ENCODE measurements around the gene SYNJ2. TPM values are rescaled to one million over a fixed set of nuclear protein-coding genes. Genes with fewer than 3 reads are reported as not detected.

The SYNJ2 gene
- total RNA-seq, 1 donor from 2014 or later, result 18.9 TPM

GRCh38 chr6:158061709-158062461 lies 80.2 kb downstream of the SYNJ2 start:
- H3K36me3 Mint-ChIP-seq (ENCODE audit: insufficient read depth), result peaks cover 4% of the 10 kb centered on the region
- peaks cover 7% of the 10 kb centered on the region for H3K4me1 Mint-ChIP-seq (ENCODE audit: low read depth)
- no peaks in the 10 kb centered on the region for H3K9me3 Mint-ChIP-seq (ENCODE audit: low read depth)
- TF ChIP-seq CTCF (IDR thresholded peaks at IDR 0.05; ENCODE audit: unreplicated experiment), result no peak
- no peak overlapping the region for H3K27ac Mint-ChIP-seq
- DNase-seq (ENCODE audit: low spot score, unreplicated experiment), result no peak
- no peak overlapping the region for H3K4me3 Mint-ChIP-seq (ENCODE audit: low read depth)
- no peaks in the 10 kb centered on the region for H3K27me3 Mint-ChIP-seq

GRCh38 chr6:158063736-158064135 lies 82.1 kb downstream of the SYNJ2 start:
- peaks cover 5% of the 10 kb centered on the region for H3K36me3 Mint-ChIP-seq (ENCODE audit: insufficient read depth)
- H3K4me1 Mint-ChIP-seq (ENCODE audit: low read depth), result peaks cover 7% of the 10 kb centered on the region
- no peak for DNase-seq (ENCODE audit: low spot score, unreplicated experiment)
- H3K4me3 Mint-ChIP-seq (ENCODE audit: low read depth), result no peak overlapping the region
- no peak overlapping the region for H3K27ac Mint-ChIP-seq
- no peak for TF ChIP-seq CTCF (IDR thresholded peaks at IDR 0.05; ENCODE audit: unreplicated experiment)
- H3K27me3 Mint-ChIP-seq, result no peaks in the 10 kb centered on the region
- no peaks in the 10 kb centered on the region for H3K9me3 Mint-ChIP-seq (ENCODE audit: low read depth)

- no peak overlapping the region for H3K4me3 Mint-ChIP-seq (ENCODE audit: low read depth)
- no peak for DNase-seq (ENCODE audit: low spot score, unreplicated experiment)
- TF ChIP-seq CTCF (IDR thresholded peaks at IDR 0.05; ENCODE audit: unreplicated experiment), result no peak
- H3K27ac Mint-ChIP-seq, result no peak overlapping the region
- peaks cover 10% of the 10 kb centered on the region for H3K4me1 Mint-ChIP-seq (ENCODE audit: low read depth)
- H3K9me3 Mint-ChIP-seq (ENCODE audit: low read depth), result no peaks in the 10 kb centered on the region
- peaks cover 5% of the 10 kb centered on the region for H3K36me3 Mint-ChIP-seq (ENCODE audit: insufficient read depth)
- H3K27me3 Mint-ChIP-seq, result no peaks in the 10 kb centered on the region
Measured at GRCh38 chr6:158064725-158065251, 83.1 kb downstream of the SYNJ2 start.

GRCh38 chr6:158066136-158066781 lies 84.6 kb downstream of the SYNJ2 start:
- Mint-ChIP-seq H3K36me3 (ENCODE audit: insufficient read depth) (peaks cover 5% of the 10 kb centered on the region), H3K9me3 (ENCODE audit: low read depth) (no peaks in the 10 kb centered on the region), H3K4me1 (ENCODE audit: low read depth) (peaks cover 4% of the 10 kb centered on the region), H3K27me3 (no peaks in the 10 kb centered on the region), H3K27ac (no peak overlapping the region), H3K4me3 (ENCODE audit: low read depth) (no peak overlapping the region)
- TF ChIP-seq CTCF (IDR thresholded peaks at IDR 0.05; ENCODE audit: unreplicated experiment), result no peak
- no peak for DNase-seq (ENCODE audit: low spot score, unreplicated experiment)

GRCh38 chr6:158067436-158068015 lies 85.9 kb downstream of the SYNJ2 start:
- no peaks in the 10 kb centered on the region for H3K9me3 Mint-ChIP-seq (ENCODE audit: low read depth)
- H3K27ac Mint-ChIP-seq, result no peak overlapping the region
- no peaks in the 10 kb centered on the region for H3K27me3 Mint-ChIP-seq
- peaks cover 5% of the 10 kb centered on the region for H3K36me3 Mint-ChIP-seq (ENCODE audit: insufficient read depth)
- no peak for TF ChIP-seq CTCF (IDR thresholded peaks at IDR 0.05; ENCODE audit: unreplicated experiment)
- DNase-seq (ENCODE audit: low spot score, unreplicated experiment), result no peak
- peaks cover 5% of the 10 kb centered on the region for H3K4me1 Mint-ChIP-seq (ENCODE audit: low read depth)
- H3K4me3 Mint-ChIP-seq (ENCODE audit: low read depth), result no peak overlapping the region
